Esophagus squamous epithelium (tissue), 4 donors: Measurements from ENCODE around the gene DNM1L.

ENCODE experiments used
- CTCF ChIP-seq, 6 experiments: fragments of 450-650 bp in 4 of 6; fragments of 200-600 bp in 2 of 6; sonication (generic) in 2 of 6; IDR thresholded peaks; one replicate each; pipeline ENCODE4 v1.5.1; 2016 to 2019; ENCODE audit warnings: antibody characterized with exemption in 6 of 6, mild to moderate bottlenecking in 4 of 6, moderate library complexity in 4 of 6
- POLR2A ChIP-seq, 4 donors: fragments of 450-650 bp; IDR thresholded peaks; one replicate each; pipeline ENCODE4 v1.6.1; 2017; ENCODE audit warnings: antibody characterized with exemption in 4 of 4, mild to moderate bottlenecking in 4 of 4, moderate library complexity in 3 of 4

GRCh38 chr12:32785557-32785956, 106.5 kb downstream of the DNM1L start:
- TF ChIP-seq POLR2A (IDR thresholded peaks at IDR 0.05) (no peak), CTCF (IDR thresholded peaks at IDR 0.05) (no peak)
